Measurements from ENCODE around the gene ZNF511.
"Not testable (repeated sequence)": the region's sequence is repeated elsewhere in the genome, so short reads cannot be mapped to it uniquely, and the experiment has no call there.

ZNF511 gene

GRCh38 chr10:133314911-133315310, 6.2 kb downstream of the ZNF511 start:
- no peak for DNase-seq (ENCODE audit: low read depth in 2 of 2)

- DNase-seq (ENCODE audit: low read depth in 2 of 2), result no peak
Observed at GRCh38 chr10:133315847-133316246, 7.1 kb downstream of the ZNF511 start.

DNA sequence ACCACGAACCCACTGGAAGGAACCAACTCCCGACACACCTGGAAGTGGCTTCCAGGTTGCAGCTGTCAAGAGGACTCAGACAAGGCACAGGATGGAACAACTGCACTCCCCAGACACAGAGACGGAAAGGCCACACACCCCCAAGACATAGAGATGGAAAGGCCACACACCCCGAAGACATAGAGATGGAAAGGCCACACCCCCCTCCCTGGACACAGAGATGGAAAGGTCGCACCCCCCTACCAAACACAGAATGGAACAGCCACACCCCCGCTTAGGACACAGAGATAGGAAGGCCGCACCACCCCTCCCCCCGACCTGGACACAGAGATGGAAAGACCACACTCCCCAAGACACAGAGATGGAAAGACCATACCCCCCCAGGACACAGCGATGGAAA, 7.6 kb downstream of the ZNF511 start:
- no peak for DNase-seq (ENCODE audit: low read depth in 2 of 2)

DNA sequence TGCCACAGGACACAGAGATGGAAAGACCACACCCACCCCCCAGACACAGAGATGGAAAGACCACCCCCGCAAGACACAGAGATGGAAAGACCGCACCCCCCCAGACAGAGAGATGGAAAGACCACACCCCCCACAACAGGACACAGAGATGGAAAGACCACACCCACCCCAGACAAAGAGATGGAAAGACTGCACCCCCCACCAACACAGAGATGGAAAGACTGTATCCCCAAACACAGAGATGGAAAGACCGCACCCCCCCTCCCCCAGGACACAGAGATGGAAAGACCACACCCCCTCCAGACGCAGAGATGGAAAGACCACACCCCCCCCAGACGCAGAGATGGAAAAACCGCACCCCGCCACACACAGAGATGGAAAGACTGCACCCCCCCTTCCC, 8.0 kb downstream of the ZNF511 start:
- no peak for DNase-seq (ENCODE audit: low read depth in 2 of 2)

DNA sequence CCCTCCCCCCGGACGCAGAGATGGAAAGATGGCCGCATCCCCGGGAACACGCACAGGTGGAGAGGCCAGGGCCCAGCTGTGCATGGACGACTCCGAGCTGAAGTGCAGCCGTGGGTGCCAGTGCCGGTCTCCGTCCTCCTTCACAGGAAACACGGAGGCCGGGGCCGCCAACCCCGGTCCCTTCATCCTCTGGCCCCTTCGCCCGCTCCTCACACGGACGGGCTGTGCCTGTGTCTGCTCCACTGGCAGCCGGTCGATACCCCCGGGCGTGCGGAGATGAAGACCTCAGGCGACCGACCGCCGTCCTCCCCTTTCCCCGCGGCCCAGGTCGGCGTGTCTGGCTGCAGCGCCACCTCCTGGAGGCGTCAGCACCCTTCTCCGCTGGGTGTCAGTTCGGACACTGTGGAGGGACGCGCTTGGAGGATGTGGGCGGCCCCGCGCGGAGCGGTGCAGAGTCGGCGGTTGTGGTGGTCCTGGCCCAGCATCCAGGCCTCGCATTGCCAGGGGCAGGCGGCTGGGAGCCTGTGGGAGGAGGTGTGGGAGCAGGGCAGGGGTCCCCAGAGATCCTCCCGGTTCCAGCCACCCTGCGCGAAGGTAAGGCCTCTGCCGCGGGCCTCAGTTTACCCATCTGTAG, 9.9 kb downstream of the ZNF511 start:
- DNase-seq (ENCODE audit: low read depth in 2 of 2), result peak; percentile 32 to 50

- DNase-seq (ENCODE audit: low read depth in 2 of 2), result not testable (repeated sequence)
Observed at GRCh38 chr10:133320852-133321422, 12.2 kb downstream of the ZNF511 start.

DNA sequence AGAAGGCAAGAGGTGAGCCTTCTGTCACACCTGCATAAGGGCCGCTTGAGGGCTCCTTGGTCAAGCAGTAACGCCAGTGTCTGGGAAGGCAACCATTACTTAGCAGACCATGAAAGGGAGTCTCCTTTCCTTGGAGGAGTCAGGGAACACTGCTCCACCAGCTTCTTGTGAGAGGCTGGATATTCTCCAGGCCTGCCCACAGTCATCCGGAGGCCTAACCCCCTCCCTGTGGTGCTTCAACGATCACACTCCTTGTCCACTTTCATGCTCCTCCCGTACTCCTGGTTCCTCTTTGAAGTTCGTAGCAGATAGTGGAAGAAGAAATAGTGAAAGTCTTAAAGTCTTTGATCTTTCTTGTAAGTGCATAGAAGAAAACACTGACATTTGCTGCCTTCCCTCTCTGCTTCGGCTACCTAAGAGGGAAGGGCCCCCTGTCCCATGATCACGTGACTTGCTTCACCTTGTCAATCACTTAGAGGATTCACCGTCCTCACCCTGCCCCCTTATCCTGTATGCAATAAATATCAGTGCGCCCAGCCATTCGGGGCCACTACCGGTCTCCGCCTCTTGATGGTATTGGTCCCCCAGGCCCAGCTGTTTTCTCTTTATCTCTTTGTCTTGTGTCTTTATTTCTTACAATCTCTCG, 13.5 kb downstream of the ZNF511 start:
- not testable (repeated sequence) for DNase-seq (ENCODE audit: low read depth in 2 of 2)

DNA sequence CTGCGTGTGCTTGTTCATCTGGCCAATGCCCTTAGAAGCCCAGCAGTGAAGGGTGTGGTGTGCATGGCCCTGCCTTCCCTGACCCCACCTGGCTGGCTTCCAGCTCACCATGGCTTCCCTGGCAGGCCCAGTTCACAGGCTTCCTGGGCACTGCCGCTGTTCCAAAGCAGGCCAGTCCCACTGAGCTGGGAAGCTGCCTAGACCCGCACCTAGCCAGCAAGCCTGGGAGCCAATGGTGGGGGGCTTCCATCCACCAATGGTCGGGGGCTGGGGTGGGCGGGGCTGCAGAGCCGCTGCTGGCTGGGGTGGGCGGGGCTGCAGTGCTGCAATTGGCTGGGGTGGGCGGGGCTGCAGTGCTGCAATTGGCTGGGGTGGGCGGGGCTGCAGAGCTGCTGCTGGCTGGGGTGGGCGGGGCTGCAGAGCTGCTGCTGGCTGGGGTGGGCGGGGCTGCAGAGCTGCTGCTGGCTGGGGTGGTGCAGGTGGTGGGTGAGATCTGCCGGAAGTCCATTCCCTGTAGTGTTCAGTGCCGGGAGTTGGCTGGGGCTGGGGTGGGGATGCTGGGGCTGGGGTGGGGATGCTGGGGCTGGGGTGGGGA, 15.6 kb downstream of the ZNF511 start:
- DNase-seq (ENCODE audit: low read depth in 2 of 2), result peak; percentile 16 to 39

DNA sequence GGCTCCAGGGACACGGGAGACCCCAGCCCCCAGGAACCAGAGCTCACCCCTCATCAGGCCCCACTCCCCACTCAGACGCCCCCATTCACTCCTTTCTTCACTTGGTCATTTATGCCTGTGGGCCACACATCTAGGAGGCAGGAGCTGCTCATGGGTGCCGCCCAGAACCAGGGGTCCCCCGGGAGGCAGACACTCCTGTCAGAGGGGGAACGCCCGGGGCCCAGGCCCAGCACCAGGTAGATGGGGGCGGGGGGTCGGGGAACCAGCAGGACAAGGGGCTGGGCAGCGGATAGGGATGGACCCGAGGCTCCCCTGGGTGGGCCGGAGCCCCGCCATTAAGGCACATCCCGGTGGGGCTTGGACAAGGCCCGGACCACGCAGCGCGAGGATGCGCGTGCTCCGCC, 16.1 kb downstream of the ZNF511 start:
- no peak for DNase-seq (ENCODE audit: low read depth in 2 of 2)

DNA sequence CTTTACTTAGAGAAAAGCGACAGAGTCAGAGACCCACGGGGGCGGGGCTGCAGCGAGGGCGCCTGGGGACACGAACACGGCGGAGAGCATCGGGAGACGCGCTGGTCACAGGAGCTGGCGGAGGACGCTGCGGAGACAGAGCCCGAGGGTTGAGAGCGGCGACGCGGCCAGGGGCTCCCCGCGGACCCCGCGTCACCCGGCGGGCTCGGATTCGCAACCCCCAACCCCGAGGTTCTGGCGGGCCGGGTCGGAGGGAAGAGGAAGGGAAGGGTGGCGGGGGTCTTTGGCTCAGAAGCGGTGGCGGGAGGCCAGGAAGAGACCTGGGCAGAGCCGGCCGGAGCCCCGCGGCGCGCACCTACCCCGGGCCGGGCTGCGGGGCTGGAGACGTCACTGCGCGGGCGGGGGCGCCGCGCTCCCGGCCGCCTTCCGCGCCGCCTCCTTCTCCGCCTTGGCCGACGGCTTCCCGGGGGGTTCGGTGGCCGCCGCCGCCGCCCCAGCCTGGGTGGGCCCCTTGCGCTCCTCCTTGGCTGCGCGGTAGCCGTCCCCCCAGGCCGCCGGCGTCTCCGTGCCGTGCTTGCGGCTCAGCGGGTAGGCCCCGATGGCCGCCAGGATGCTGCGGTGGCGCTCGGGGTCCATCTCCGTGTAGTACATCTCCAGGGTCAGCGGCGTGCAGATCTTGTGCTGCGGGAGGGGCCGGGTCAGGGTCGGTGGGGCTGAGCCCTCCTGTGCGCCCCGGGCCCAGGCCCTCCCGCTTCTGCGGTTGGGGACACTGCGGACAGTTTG, 16.9 kb downstream of the ZNF511 start:
- DNase-seq (ENCODE audit: low read depth in 2 of 2), result no peak

GRCh38 chr10:133326223-133326551, 17.5 kb downstream of the ZNF511 start:
- no peak for DNase-seq (ENCODE audit: low read depth in 2 of 2)

DNA sequence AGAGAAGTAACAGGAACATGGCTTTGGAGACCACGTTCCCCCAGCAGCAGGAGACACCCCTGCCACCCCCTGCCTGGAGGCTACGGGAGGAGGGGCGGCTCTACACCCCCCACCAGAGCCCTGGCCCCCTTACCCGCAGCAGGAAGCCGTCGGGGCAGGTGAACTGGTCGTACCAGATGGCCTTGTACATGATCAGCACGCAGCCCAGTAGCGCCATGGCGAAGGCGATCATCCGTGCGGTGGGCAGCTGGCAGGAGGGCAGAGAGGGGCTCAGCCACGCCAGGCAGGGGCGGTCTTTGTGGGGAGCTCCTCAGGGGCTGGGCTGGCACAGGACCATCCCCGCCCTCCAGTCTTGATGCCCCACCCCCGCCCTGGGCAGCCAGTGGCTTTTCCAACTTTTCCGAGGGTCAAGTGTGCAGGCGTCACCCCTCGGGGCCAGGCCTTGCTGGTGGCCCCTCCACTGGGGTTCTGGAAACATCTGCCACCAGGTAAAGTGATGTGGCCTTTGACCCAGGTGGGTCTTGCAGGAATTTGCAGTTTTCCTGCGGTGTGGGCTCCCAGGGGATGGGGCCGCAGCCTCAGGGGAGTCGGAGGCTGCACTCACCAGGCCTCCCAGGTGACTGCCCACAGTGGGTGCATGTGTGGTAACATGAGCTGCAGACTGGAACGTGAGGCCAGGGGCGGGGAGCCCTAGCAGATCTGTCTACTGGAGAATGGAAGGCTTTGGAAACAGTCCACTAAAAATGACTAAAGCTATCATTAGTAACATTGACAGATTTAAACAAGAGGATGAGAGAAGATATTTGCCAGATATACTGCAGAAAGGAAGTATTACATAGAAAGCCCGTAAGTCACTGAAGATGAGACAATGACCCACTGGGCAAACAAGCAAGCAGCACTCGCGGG, 18.3 kb downstream of the ZNF511 start:
- DNase-seq (ENCODE audit: low read depth in 2 of 2), result no peak

GRCh38 chr10:133327651-133328357, 19.1 kb downstream of the ZNF511 start:
- DNase-seq (ENCODE audit: low read depth in 2 of 2), result no peak

GRCh38 chr10:133328358-133329343, 19.9 kb downstream of the ZNF511 start:
- no peak for DNase-seq (ENCODE audit: low read depth in 2 of 2)

GRCh38 chr10:133329491-133330202, 20.9 kb downstream of the ZNF511 start:
- peak; percentile 76 to 79 for DNase-seq (ENCODE audit: low read depth in 2 of 2)

GRCh38 chr10:133332936-133333699, 24.4 kb downstream of the ZNF511 start:
- no peak for DNase-seq (ENCODE audit: low read depth in 2 of 2)

DNA sequence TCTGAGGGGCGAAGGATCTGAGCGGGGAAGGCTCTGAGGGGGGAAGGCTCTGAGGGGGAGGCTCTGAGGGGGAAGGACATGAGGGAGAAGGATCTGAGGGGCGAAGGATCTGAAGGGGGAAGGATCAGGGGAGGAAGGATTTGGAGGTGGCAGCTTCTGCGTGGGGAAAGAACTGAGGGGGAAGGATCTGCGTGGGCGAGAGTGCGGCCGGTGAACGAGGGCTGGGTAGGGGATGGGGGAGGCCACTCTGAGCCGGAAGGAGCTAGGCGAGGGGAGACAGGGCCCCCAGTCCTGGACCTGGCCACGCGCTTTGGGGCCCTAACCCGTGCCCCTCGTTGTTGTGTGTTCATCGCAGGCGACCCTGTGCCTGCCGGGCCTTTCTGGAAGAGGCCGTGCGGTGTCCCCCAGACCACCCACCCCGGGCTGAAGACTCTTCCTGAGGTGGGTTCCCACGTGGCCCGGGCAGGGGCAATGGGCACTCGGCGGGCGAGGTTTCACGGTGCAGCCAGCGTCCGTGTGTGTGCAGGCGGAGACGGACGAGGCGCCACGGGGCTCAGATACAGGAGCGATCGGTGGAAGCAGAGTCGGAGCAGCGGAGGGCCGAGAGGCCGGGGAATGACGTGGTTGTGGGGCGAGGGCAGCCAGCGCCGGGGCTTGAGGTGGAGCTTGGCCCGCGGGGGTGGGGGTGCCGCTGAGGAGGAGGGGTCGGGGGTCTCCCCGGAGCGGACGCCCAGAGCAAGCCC, 26.0 kb downstream of the ZNF511 start:
- peak in 1 of 2 donors; percentile 21 for DNase-seq (ENCODE audit: low read depth in 2 of 2)

Data from stimulated activated CD8-positive, alpha-beta memory T cell treated with anti-CD3 and anti-CD28 coated beads, Interleukin-2, amount 100 ng/mL, for 1 hour (primary cell).